GM19468 (cell line): ENCODE data around the gene BTNL3.
"Not testable (repeated sequence)": the region's sequence is repeated elsewhere in the genome, so short reads cannot be mapped to it uniquely, and the experiment has no call there.

Source experiments
- ATAC-seq: cut with Tn5 transposase; IDR thresholded peaks from one replicate; pipeline ENCODE4 v1.9.1; 2021; ENCODE audit warnings: mild to moderate bottlenecking, moderate library complexity, moderate number of reproducible peaks; ENCODE audit not compliant: unreplicated experiment; ENCODE audit errors: extremely low read depth

Gene BTNL3

GRCh38 chr5:181044662-181045305 lies 56.1 kb downstream of the BTNL3 start:
- no peak for ATAC-seq

- ATAC-seq: no peak
These were observed 56.7 kb downstream of the BTNL3 start for GRCh38 chr5:181045316-181045715.

- ATAC-seq: not testable (repeated sequence)
These were observed 57.2 kb downstream of the BTNL3 start for GRCh38 chr5:181045857-181046256.

GRCh38 chr5:181047288-181047687 lies 58.6 kb downstream of the BTNL3 start:
- no peak for ATAC-seq

GRCh38 chr5:181047921-181048320 lies 59.3 kb downstream of the BTNL3 start:
- no peak for ATAC-seq

GRCh38 chr5:181050016-181050415 lies 61.4 kb downstream of the BTNL3 start:
- no peak for ATAC-seq

GRCh38 chr5:181051841-181052671 lies 63.4 kb downstream of the BTNL3 start:
- no peak for ATAC-seq

- ATAC-seq: no peak
These were observed 64.2 kb downstream of the BTNL3 start for GRCh38 chr5:181052672-181053487.

GRCh38 chr5:181053488-181054121 lies 65.0 kb downstream of the BTNL3 start:
- no peak for ATAC-seq

GRCh38 chr5:181054138-181054537 lies 65.5 kb downstream of the BTNL3 start:
- no peak for ATAC-seq

- ATAC-seq: no peak
These were observed 66.3 kb downstream of the BTNL3 start for GRCh38 chr5:181054871-181055459.
